ENCODE data around the gene MACROD1.

The MACROD1 gene

DNA sequence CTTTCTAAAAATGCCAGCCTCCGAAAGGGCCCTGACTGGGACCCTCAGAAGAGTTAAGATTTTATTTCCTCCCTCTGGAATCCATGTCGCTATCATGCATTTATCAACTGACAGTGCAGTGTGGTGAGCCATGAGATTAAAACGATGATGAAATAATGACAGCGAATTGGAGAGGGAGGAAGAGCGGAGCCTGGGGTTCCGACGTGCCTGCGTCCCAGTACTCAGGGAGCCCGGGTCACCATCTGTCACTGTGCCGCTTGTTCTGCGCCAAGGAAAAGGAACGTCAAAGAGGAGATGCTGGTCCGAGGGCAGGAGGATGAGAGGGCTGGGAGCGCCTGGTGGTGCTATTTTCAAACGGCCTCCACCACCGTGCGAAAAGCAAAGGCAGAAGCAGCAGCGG is 46.2 kb downstream of the MACROD1 start:
- TF ChIP-seq RAD21 (IDR thresholded peaks at IDR 0.05; ENCODE audit: low read depth) (no peak), CEBPB (IDR thresholded peaks at IDR 0.05) (no peak), TCF12 (IDR thresholded peaks at IDR 0.05; ENCODE audit: low read depth) (no peak), NFIC (IDR thresholded peaks at IDR 0.05) (no peak), ZBTB7A (IDR thresholded peaks at IDR 0.05; ENCODE audit: low read depth) (no peak), YY1 (IDR thresholded peaks at IDR 0.05; ENCODE audit: low read depth) (no peak), CREB1 (IDR thresholded peaks at IDR 0.05; ENCODE audit: low read depth) (no peak)
- TF ChIP-seq, protein P1, sequence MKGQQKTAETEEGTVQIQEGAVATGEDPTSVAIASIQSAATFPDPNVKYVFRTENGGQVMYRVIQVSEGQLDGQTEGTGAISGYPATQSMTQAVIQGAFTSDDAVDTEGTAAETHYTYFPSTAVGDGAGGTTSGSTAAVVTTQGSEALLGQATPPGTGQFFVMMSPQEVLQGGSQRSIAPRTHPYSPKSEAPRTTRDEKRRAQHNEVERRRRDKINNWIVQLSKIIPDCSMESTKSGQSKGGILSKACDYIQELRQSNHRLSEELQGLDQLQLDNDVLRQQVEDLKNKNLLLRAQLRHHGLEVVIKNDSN (IDR thresholded peaks at IDR 0.05): no peak
- TF ChIP-seq, protein P2, sequence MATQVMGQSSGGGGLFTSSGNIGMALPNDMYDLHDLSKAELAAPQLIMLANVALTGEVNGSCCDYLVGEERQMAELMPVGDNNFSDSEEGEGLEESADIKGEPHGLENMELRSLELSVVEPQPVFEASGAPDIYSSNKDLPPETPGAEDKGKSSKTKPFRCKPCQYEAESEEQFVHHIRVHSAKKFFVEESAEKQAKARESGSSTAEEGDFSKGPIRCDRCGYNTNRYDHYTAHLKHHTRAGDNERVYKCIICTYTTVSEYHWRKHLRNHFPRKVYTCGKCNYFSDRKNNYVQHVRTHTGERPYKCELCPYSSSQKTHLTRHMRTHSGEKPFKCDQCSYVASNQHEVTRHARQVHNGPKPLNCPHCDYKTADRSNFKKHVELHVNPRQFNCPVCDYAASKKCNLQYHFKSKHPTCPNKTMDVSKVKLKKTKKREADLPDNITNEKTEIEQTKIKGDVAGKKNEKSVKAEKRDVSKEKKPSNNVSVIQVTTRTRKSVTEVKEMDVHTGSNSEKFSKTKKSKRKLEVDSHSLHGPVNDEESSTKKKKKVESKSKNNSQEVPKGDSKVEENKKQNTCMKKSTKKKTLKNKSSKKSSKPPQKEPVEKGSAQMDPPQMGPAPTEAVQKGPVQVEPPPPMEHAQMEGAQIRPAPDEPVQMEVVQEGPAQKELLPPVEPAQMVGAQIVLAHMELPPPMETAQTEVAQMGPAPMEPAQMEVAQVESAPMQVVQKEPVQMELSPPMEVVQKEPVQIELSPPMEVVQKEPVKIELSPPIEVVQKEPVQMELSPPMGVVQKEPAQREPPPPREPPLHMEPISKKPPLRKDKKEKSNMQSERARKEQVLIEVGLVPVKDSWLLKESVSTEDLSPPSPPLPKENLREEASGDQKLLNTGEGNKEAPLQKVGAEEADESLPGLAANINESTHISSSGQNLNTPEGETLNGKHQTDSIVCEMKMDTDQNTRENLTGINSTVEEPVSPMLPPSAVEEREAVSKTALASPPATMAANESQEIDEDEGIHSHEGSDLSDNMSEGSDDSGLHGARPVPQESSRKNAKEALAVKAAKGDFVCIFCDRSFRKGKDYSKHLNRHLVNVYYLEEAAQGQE (IDR thresholded peaks at IDR 0.05; ENCODE audit: low read depth): no peak

DNA sequence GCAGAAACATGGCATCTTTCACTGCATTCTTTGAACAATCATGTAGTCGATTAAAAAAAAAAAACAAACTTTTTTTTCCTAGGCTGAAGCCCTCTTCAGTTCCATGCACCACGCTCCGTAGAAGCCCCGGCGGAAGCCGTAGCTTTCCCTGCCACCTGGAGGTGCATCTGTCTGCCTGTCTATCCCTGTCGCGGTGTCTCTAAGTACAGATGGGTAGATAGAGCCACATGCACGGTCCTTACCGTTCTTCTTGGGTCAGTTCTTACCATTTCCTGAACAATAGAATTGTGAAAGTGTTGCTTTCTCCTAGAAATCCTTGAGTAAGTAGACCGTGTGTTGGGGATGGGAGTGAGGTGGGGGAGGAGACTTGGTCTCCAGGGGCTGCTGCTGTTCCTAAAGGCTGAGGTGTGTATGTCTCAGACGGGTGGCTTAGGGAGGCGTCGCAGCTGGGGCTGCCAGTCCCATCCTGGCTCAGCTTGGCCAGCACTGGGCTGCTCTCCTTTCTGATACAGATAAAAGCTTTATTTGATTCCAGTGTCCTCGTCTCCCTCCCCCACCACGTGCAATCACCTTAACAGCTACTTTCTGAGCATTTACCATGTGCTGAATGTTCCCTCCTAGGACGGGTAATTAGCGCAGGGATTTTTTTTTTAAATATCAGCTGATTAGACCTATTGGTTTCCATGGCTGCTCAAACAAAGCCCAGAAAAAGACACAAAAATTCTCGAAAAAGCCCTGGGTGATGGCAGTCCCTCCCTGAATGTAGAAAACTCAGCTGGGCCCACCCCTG is 46.8 kb downstream of the MACROD1 start:
- TF ChIP-seq CEBPB (IDR thresholded peaks at IDR 0.05) (no peak), EGR1 (IDR thresholded peaks at IDR 0.05) (no peak), TCF12 (IDR thresholded peaks at IDR 0.05; ENCODE audit: low read depth) (no peak)

DNA sequence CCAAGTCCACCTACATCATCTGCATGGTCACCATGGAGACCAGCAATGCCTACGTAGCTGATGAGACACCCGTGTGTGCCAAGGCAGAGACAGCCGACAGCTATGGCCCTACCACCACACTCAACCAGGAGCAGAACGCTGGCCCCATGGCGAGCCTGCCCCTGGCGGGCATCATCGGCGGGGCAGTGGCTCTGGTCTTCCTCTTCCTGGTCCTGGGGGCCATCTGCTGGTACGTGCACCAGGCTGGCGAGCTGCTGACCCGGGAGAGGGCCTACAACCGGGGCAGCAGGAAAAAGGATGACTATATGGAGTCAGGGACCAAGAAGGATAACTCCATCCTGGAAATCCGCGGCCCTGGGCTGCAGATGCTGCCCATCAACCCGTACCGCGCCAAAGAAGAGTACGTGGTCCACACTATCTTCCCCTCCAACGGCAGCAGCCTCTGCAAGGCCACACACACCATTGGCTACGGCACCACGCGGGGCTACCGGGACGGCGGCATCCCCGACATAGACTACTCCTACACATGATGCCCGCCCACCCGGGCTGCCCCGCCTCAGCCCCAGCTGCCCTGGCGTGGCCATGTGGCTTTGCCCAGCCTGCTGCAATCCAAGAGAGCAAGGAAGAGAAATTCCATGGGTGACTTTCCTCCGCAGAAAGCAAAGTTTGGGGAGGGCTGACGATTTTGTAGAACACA is 48.0 kb downstream of the MACROD1 start:
- no peak for TF ChIP-seq TEAD4 (IDR thresholded peaks at IDR 0.05)
- no peak for TF ChIP-seq FOXM1 (IDR thresholded peaks at IDR 0.05; ENCODE audit: borderline replicate concordance, low read depth)
- TF ChIP-seq, protein P1 (IDR thresholded peaks at IDR 0.05): no peak
- no peak for TF ChIP-seq TAF1 (IDR thresholded peaks at IDR 0.05; ENCODE audit: low read depth)
- TF ChIP-seq CREB1 (IDR thresholded peaks at IDR 0.05; ENCODE audit: low read depth): no peak
- TF ChIP-seq CEBPB (IDR thresholded peaks at IDR 0.05): no peak
- no peak for TF ChIP-seq RAD21 (IDR thresholded peaks at IDR 0.05; ENCODE audit: low read depth)
- no peak for TF ChIP-seq YY1 (IDR thresholded peaks at IDR 0.05; ENCODE audit: low read depth)
- TF ChIP-seq, protein P2 (IDR thresholded peaks at IDR 0.05; ENCODE audit: low read depth): no peak
- no peak for TF ChIP-seq EGR1 (IDR thresholded peaks at IDR 0.05)
- TF ChIP-seq ZBTB7A (IDR thresholded peaks at IDR 0.05; ENCODE audit: low read depth): no peak
- TF ChIP-seq EP300 (IDR thresholded peaks at IDR 0.05; ENCODE audit: borderline replicate concordance): no peak

DNA sequence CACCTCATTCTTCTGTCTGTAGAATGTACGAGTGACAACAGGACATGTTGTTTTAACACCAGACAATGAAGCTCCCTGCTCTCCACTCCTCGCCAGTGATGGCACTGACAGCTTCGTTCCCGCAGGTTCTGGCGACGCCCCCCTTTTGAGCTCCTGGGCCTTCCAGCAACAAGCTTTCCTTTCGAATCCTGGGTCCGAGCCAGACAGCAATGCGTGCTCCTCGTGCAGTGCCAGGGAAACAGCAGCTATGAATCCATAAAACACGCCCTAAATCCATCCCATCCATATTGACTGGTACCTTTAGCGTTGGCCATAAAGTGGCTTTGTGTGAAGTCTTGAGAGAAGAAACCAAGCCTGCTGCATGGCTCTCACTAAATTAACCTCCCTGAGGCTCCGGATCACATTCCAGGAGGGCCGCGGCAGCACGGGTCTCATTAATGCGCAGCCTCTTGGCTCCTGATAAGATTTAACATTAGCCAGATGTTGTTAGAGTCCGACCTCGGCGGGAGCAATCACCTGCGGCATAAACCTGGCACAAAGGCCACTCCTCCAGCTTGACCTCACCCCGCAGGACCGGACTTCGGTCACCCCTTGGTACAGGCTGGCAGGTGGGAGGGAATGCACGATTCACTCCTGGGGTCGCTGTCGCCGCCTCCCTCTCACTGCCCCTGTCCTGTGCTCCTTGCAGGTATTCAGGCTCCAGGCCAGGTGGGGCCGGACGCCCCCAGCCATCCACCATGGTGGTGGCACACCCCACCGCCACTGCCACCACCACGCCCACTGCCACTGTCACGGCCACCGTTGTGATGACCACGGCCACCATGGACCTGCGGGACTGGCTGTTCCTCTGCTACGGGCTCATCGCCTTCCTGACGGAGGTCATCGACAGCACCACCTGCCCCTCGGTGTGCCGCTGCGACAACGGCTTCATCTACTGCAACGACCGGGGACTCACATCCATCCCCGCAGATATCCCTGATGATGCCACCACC is 50.1 kb downstream of the MACROD1 start:
- no peak for TF ChIP-seq EP300 (IDR thresholded peaks at IDR 0.05; ENCODE audit: borderline replicate concordance)
- TF ChIP-seq FOXM1 (IDR thresholded peaks at IDR 0.05; ENCODE audit: borderline replicate concordance, low read depth): no peak
- TF ChIP-seq TAF1 (IDR thresholded peaks at IDR 0.05; ENCODE audit: low read depth): no peak
- no peak for TF ChIP-seq YY1 (IDR thresholded peaks at IDR 0.05; ENCODE audit: low read depth)
- TF ChIP-seq TEAD4 (IDR thresholded peaks at IDR 0.05): no peak
- TF ChIP-seq RAD21 (IDR thresholded peaks at IDR 0.05; ENCODE audit: low read depth): no peak
- TF ChIP-seq EGR1 (IDR thresholded peaks at IDR 0.05): no peak
- TF ChIP-seq, protein P2 (IDR thresholded peaks at IDR 0.05; ENCODE audit: low read depth): no peak
- no peak for TF ChIP-seq TCF12 (IDR thresholded peaks at IDR 0.05; ENCODE audit: low read depth)
- TF ChIP-seq CREB1 (IDR thresholded peaks at IDR 0.05; ENCODE audit: low read depth): no peak
- TF ChIP-seq, protein P3, sequence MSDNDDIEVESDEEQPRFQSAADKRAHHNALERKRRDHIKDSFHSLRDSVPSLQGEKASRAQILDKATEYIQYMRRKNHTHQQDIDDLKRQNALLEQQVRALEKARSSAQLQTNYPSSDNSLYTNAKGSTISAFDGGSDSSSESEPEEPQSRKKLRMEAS (IDR thresholded peaks at IDR 0.05): no peak
- TF ChIP-seq CEBPB (IDR thresholded peaks at IDR 0.05): no peak
- no peak for TF ChIP-seq NFIC (IDR thresholded peaks at IDR 0.05)
- TF ChIP-seq ZBTB7A (IDR thresholded peaks at IDR 0.05; ENCODE audit: low read depth): no peak
- TF ChIP-seq, protein P1 (IDR thresholded peaks at IDR 0.05): no peak

All from Ishikawa (cell line).